IPS-NIHi11 (cell line): ENCODE results near the gene OR5AP2.
"Not testable (repeated sequence)": the region's sequence is repeated elsewhere in the genome, so short reads cannot be mapped to it uniquely, and the experiment has no call there.

ENCODE experiments used
- DNase-seq: peaks from one replicate; pipeline ENCODE4 v3.0.0; 2012; ENCODE audit warnings: mixed read lengths, low spot score

Gene OR5AP2

DNA sequence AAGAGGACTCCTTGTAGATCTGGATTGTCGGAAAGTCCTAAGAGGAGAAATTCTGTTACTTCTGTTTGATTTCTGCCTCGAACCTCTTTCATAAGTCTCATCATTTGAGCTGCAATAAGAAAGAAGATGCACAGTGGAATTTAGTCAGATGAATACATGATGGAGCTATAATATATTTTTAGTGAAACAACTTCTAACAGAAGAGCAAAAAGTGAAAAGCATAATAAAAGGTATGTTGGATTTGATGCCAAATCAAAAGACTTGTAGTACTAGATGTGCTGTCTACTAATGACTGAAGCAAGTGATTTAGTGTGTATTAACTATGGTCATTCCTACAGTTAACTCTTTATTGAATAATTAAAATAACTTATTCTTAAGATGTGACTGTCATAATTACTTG, at the start of gene OR5AP2:
OR5AP2 (minus strand) TSS at position 101 of the 400 bp plus-strand sequence; CDS start at position 101, 0 bp downstream.
- no peak for DNase-seq

DNA sequence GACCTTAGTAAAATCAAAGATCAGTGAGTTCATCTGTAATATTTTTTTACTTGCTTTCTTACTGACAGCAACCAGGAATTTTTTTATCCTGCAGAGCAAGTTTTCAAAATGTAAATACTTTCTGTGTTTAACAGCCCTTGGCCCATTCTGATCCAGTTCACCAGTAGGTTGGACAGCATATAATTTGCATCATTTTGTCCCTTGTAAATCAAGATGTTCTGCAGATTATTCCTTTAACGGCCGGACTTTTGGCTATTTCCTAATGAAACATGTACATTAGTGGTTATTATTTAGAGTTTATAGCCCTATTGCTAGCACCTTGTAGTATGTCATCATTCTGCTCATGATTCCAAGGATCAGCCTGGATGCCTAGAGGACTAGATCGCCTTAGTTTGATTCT, 48.9 kb upstream of the OR5AP2 start:
- not testable (repeated sequence) for DNase-seq

DNA sequence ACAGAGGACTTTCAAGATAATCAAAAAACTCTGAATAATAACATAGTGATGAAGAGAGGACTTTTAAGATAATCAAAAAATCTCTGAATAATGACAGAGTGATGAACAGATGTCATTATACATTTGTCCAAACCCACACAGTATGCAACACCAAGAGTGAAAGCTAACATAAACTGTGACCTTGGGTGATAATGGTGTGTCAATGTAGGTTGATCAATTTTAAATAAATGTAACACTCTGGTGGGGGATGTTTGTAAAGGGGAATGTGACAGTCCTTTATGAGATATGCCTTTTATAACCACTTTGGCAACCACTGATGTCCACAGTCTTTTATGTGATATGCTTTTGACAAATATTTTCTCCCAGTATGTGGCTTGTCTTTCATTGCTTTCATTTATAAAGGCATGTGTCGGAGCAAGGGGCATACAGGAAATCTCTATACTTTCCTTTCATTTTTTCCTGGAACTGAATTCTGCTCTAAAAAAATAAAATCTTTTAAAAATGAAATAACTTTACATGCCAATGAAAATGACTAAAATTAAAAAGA, 46.4 kb upstream of the OR5AP2 start:
- no peak for DNase-seq

DNA sequence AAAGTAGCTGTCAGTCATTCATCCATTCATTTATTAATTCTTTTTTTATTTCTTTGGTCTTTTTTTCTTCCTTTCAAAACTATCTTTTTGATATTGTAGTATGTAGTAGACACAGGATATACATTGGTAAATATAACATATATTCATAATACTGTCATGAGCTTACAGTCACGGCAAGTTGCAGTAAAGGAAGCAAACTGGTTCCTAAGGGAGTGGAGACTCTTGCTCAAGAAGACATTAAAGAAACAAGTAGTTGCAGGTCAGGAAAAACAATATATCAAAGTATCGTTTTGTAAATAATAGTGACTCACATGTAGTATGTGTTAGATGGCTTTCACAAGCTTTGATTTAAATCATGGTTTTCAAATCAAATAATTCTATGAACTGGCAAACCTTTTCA, 28.7 kb upstream of the OR5AP2 start:
- no peak for DNase-seq

DNA sequence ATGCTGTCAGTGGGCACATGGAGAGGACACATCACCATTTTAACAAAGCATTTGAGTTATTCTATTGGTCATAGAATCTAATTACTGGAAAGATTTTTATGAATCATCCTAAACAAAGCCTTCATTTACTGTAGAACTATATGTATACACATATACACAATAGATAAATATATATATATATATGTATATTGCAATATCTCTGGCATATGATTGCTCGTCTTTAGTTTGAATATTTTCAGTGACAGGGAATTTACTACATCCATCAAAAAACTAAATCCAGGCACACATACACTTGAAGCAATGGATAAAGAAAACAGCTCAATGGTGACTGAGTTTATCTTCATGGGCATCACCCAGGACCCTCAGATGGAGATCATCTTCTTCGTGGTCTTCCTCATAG, 21.1 kb upstream of the OR5AP2 start, which contains the start of gene OR5AR1:
OR5AR1 (plus strand) TSS at position 301 of the 400 bp plus-strand sequence; CDS start at position 301, 0 bp downstream.
- no peak for DNase-seq

DNA sequence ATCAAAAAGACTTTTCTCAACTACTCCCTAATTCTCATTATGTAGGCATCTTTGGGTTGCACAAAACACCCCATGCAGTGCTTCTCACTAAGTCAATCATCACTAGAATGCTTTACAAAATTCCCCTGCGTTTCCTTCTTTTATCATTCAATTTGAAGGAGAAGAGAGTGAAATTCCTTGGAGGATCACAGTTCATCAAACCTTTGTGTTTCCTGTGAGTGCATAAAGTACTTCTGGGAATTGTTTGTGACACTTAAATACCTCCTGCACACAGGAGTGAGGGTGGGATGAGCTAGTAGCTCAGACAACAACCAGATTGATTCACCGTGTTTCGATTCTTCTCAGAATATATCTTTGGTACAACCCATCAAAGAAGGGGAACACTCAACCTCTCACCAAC, 17.5 kb upstream of the OR5AP2 start:
- DNase-seq, result peak; percentile 56

GRCh38 chr11:56637500-56637899, 4.7 kb downstream of the OR5AP2 start:
- no peak for DNase-seq

DNA sequence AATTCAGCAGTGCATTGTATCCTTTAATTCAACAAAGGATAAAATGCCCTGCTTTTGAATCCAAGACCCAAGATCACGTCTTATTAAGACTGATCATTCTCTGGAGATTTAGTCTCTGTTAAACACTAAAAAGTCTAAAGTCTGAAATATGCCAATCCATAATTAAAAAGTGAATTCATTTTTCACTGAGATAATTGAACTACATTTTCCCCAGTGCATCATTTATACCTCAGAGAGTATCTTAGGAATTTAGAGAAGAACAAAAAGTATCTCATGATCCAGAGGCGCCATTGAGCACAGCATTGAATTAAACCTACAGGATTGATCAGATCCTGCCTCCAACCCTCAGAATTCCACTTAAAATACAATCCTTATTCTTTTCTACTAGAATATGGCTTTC, 5.4 kb downstream of the OR5AP2 start:
- DNase-seq, result no peak

- DNase-seq, result no peak
These were observed 9.9 kb downstream of the OR5AP2 start for GRCh38 chr11:56632329-56632728.

GRCh38 chr11:56625946-56626345, 16.3 kb downstream of the OR5AP2 start:
- no peak for DNase-seq

DNA sequence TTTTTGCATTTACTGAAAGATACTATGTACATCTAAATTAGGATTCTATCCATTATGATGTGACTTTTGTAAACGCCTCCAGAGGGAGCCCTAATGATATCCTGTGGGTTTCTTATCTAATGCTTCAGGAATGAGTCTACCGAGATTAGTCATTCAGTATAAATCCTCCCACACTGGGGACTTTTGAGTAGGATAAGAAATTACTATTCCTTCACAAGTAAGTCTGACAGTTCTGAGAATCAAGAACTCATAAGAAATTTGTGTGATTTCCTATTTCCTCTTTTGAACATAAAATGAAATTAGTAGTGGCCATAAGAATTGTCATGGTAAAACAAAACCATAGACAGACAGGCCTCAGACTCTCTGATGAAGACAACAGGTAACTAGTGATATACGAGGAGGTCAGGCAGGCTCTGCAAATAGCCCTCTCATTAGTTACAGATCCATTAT, 17.6 kb downstream of the OR5AP2 start:
- DNase-seq, result peak; percentile 40

DNA sequence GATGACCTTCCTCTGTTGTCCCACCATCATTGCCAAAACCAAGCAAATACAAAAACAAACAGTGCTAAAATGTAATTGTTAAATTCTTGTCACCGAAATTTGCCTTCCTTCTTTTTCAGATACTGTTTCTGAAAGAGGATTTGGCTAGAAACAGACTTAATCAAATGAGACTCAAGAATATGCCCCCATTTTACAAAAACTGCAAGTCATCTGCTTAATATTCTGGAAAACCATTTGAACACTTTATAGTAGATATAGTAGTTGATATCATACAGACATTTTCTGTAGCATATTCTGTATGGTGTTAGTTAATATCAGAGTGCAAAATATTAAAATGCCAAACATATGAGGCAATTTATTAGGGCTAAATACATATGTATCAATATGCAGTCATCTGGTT, 31.1 kb downstream of the OR5AP2 start:
- no peak for DNase-seq

DNA sequence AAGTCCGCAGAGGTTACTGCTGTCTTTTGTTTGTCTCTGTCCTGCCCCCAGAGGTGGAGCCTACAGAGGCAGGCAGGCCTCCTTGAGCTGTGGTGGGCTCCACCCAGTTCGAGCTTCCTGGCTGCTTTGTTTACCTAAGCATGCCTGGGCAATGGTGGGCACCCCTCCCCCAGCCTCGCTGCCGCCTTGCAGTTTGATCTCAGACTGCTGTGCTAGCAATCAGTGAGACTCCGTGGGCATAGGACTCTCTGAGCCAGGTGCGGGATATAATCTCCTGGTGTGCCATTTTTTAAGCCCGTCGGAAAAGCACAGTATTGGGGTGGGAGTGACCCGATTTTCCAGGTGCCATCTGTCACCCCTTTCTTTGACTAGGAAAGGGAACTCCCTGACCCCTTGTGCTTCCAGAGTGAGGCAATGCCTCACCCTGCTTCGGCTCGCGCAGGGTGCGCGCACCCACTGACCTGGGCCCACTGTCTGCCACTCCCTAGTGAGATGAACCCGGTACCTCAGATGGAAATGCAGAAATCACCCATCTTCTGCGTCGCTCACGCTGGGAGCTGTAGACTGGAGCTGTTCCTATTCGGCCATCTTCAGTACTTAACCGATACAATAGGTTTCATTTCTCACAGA, 50.0 kb downstream of the OR5AP2 start:
- DNase-seq, result not testable (repeated sequence)
